ENCODE data around the gene FA2H.

The FA2H gene

GRCh38 chr16:74745109-74745615, 29.5 kb downstream of the FA2H start:
- no peak for DNase-seq (ENCODE audit: extremely low read depth in 1 of 2, low read depth in 1 of 2)

GRCh38 chr16:74744566-74744965, 30.1 kb downstream of the FA2H start:
- no peak for DNase-seq (ENCODE audit: extremely low read depth in 1 of 2, low read depth in 1 of 2)

- DNase-seq (ENCODE audit: extremely low read depth in 1 of 2, low read depth in 1 of 2) = no peak
These were observed 30.8 kb downstream of the FA2H start for GRCh38 chr16:74743668-74744299.

- DNase-seq (ENCODE audit: extremely low read depth in 1 of 2, low read depth in 1 of 2) = no peak
These were observed 31.5 kb downstream of the FA2H start for GRCh38 chr16:74743045-74743667.

- DNase-seq (ENCODE audit: extremely low read depth in 1 of 2, low read depth in 1 of 2) = no peak
These were observed 32.6 kb downstream of the FA2H start for GRCh38 chr16:74742051-74742481.

- no peak for DNase-seq (ENCODE audit: extremely low read depth in 1 of 2, low read depth in 1 of 2)
These were observed 33.8 kb downstream of the FA2H start for GRCh38 chr16:74740795-74741304.

- DNase-seq (ENCODE audit: extremely low read depth in 1 of 2, low read depth in 1 of 2) = no peak
These were observed 35.3 kb downstream of the FA2H start for GRCh38 chr16:74739275-74739674.

GRCh38 chr16:74738816-74739215, 35.8 kb downstream of the FA2H start:
- no peak for DNase-seq (ENCODE audit: extremely low read depth in 1 of 2, low read depth in 1 of 2)

GRCh38 chr16:74738113-74738541, 36.5 kb downstream of the FA2H start:
- DNase-seq (ENCODE audit: extremely low read depth in 1 of 2, low read depth in 1 of 2) = no peak

- DNase-seq (ENCODE audit: extremely low read depth in 1 of 2, low read depth in 1 of 2) = no peak
These were observed 37.1 kb downstream of the FA2H start for GRCh38 chr16:74737521-74737920.

- DNase-seq (ENCODE audit: extremely low read depth in 1 of 2, low read depth in 1 of 2) = no peak
These were observed 38.0 kb downstream of the FA2H start for GRCh38 chr16:74736531-74737157.

GRCh38 chr16:74735554-74735953, 39.1 kb downstream of the FA2H start:
- DNase-seq (ENCODE audit: extremely low read depth in 1 of 2, low read depth in 1 of 2) = no peak

- DNase-seq (ENCODE audit: extremely low read depth in 1 of 2, low read depth in 1 of 2) = no peak
These were observed 39.5 kb downstream of the FA2H start for GRCh38 chr16:74735162-74735452.

- no peak for DNase-seq (ENCODE audit: extremely low read depth in 1 of 2, low read depth in 1 of 2)
These were observed 40.1 kb downstream of the FA2H start for GRCh38 chr16:74734361-74735161.

GRCh38 chr16:74732707-74733350, 41.8 kb downstream of the FA2H start:
- DNase-seq (ENCODE audit: extremely low read depth in 1 of 2, low read depth in 1 of 2) = no peak

GRCh38 chr16:74731853-74732477, 42.7 kb downstream of the FA2H start:
- DNase-seq (ENCODE audit: extremely low read depth in 1 of 2, low read depth in 1 of 2) = no peak

GRCh38 chr16:74729783-74730683, 44.6 kb downstream of the FA2H start:
- no peak for DNase-seq (ENCODE audit: extremely low read depth in 1 of 2, low read depth in 1 of 2)

- DNase-seq (ENCODE audit: extremely low read depth in 1 of 2, low read depth in 1 of 2) = no peak
These were observed 46.7 kb downstream of the FA2H start for GRCh38 chr16:74727903-74728302.

GRCh38 chr16:74726716-74727115, 47.9 kb downstream of the FA2H start:
- no peak for DNase-seq (ENCODE audit: extremely low read depth in 1 of 2, low read depth in 1 of 2)
